GM19239 (cell line): ENCODE results near the gene SINHCAF.
"Not testable (repeated sequence)": the region's sequence is repeated elsewhere in the genome, so short reads cannot be mapped to it uniquely, and the experiment has no call there.

Experiments used
- DNase-seq: peaks from one replicate; pipeline ENCODE4 v3.0.0; 2011; ENCODE audit warnings: low spot score; ENCODE audit not compliant: insufficient read length
- FAIRE-seq: peaks from 2 replicates; lab custom pipeline; 2011; peaks lifted over from hg19 to GRCh38; lab: Jason Lieb, UNC

The SINHCAF gene

DNA sequence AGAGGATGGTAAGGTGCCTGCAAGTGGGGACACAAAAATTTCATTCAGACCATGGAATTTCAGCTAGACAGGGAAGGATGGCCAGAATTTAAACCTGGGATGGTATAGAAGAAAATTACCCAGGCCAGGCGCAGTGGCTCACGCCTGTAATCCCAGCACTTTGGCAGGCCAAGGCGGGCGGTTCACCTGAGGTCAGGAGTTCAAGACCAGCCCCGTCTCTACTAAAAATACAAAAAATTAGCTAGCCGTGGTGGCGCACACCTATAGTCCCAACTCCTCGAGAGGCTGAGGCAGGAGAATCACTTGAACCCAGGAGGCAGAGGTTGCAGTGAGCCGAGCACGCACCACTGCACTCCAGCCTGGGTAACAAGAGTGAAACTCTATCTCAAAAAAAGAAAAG lies 87.6 kb downstream of the SINHCAF start:
- DNase-seq, FAIRE-seq: not testable (repeated sequence)

DNA sequence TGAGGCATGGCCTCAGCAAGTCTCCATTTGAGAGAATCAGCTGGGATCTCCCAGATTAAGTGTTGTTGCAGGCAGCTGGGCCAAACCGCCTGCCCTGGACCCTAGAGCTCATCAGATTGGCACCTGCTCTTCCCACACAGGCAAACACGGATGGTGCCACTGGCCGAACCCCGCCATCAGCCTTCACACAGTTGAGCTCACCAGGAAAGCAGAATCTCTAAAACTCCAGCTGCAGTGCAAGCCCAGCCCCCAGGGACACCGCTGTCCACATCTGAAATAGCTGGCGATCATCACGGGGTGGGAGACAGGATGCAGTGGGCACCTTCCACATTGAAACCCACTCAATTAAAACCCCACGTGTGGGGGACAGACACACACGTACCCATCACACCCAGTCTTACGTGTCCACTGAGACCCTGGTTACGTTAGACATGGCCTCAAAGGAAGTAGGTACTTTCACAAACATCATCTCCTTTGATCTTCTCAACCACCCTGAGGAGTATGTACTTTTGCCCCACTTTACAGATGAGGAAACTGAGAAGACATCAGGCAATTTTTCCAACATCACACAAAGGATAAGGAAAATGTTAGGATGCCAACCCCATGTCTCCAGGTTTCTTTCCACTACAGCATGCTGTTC lies 88.8 kb downstream of the SINHCAF start:
- no peak for FAIRE-seq
- no peak for DNase-seq

DNA sequence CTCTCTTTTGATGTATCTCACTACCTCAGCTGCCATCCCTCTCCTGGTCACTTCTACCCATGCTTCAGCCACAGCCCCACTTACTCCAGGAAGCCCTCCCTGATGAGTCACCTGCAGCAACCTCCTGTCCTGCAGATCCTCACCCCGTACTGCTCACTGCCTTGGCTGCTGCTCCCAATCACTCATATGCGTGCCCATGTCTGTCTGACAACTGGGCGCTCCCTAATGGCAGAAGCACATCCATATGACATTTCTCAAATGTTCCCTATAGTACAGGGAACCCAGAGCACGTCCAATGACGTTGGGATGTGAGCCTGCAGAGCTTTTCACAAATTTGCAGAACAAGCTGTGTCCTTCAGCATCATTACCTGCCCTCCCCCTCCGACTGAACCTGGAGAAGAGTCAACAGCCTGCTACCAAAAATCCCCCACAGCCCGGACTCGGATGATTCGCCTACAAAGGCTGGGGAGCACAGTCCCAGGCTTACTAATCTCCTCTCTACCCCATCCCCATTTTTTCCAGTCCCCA lies 90.0 kb downstream of the SINHCAF start:
- DNase-seq (no peak), FAIRE-seq (no peak)

DNA sequence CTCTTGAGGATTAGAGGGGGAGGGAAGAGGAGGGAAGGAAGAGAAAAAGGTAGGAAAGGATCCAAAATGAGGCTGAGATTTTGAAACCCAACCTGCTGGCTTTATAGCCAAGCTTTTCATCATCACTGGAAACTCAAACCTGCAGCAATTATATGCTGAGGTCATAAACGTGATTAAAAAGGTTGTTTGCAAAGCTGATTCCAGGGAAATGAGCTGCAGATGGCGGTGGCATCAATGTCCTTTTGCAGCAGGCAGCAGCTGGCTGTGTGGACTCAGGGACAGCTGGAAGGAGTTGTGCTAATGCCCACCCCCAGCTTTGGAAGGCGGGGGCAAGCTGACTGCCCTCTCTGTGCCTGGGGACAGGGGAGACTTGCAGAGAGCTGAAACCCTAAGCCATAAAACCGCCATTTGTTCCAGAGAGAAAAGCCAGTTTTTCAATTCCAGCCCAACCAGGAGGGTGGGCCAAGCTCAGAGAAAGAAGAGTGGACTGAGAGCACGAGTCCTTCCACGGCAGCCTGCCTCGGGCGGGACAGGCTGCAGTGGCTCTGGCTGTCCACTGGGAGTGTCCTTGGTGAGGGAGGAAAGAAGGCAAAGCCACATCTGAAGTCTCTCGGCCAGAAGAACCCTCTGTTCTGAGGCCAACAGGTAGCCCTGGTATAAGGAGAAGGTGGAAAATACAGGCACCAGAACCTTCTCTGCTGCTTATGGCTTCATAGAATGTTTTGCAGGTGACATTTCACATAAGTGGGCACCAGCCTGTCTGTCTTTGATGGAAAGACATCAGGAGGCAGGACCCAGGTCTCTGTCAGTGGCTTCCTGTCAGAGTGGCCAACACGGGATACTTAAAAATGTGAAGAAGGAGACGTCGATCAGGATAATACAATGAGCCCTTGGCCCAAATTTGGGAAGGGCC lies 90.7 kb downstream of the SINHCAF start:
- no peak for DNase-seq
- no peak for FAIRE-seq

DNA sequence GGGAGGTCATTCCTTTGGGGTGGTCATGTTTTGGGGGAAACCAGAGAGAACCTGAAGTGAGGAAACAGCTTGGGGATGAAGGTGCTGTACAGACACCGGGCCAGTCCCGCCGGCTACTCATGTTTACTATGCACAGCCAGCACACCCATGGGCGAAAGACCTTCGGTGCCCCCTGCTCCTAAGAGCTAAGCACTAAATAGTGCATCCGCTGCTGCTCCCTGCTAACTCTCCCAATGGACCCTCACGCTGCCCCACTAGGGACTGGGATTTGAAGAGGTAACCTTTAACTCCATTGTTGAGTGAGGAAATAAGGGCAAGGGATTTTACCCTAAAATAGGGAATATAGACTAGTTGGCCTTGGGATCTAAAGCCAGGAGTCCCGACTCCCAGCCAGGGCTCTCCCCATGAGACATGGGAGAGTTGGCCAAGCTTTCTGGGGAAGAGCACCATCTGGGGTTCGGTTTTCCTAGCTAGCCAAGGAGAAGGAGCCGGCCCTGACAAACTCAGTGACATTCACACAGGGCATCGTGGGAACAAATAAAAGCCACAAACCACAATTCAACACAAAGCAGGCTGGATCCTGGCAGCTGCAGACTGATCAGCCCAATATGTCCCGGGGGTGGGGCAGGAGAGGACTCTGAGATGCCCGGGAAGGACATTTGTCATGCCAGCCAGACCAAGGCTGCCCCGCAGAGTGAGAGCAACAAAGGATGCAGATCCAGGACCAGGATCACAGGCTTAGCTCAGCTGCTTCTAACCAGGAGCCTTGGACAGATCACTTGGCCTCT lies 91.7 kb downstream of the SINHCAF start:
- DNase-seq: no peak

DNA sequence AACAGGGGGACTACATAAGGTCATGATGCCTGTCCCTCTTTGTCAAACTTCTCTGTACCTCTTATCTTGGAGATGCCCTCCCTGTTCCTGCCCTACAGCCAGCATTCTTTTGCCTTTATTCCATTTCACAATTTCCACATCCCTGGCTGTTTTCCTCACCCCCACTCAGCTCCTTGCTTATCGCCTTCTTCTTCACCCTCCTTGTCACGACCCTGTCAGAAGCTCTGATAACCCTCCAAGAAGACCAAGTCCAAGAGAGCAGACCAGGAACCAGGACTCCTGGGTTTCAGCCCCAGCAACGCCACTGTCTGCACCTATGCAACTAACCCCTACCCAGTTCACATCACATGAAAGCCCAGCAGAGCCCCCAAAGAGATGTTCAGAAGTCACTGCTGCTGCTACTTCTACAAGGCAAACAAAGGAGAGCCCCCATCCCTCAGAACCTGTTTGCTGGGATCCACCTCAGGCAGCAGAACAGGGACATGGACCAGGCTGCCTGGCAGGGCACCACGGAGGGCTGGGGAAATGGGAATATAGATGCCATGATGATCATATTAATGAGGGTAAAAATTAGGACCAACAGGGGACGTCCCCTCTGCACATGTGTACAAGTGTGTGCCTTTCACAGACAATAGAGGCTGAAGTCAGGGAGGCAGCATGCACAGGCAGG lies 92.8 kb downstream of the SINHCAF start:
- FAIRE-seq (no peak), DNase-seq (no peak)

More for the DNA sequence above, 91.7 kb downstream of the SINHCAF start:
- FAIRE-seq: no peak

DNA sequence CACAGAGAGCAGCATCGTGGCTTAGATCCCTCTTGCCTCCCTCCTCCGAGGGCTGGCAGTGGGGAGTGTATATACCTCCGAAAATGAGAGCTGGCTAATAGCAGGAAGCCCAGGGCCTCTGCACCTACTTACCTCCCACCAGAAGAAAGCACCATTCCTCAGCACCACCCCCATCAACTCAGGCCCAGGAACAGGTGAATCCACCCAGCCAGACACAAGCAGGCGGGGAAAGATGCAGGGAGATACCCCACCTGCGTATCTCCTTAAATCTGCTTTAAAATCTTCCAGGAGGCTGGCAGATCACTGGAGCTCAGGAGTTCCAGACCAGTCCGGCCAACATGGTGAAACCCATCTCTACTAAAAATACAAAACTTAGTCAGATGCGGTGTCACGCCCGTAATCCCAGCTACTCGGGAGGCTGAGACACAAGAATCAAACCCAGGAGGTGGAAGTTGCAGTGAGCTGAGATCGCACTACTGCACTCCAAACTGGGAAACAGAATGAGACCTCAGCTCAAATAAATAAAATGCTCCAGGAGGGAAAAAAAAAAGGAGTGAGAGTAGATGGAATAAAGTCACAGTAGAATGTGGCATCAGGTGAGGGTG lies 93.5 kb downstream of the SINHCAF start:
- FAIRE-seq: no peak
- DNase-seq: no peak

DNA sequence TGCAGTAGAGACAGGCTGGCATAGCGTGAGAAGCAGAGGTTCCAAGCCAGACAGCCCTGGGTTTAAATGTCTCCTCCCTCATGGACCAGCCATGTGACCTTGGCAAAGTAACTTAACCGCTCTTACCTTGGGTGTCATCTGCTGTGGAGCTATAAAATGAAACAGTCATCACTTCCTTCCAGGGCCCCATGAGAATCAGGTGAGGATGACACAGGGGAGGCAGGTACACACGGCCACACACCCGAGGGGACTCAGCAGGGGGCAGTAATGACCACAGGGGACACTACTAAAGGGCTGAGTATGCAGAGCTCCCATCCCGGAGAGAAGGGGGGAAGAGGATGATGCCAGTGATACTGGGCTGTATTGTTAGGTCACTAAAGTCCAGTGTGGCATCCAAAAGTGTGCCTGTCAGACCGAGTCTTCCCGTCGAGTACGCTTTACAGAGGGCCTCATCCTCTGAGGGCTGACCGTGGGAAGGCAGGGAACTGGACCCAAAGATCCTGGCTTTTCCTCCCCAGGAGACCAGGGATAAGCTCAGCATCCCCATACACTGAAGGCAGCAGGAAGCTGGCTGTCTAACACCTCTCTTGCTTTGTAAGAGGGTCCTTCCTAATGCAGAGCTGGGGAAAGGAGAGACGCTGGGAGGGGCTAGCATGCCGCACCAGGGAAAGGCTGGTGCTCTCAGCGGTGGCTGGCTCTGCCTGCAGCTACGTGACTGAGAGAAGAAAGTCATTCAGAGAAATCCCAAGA lies 94.2 kb downstream of the SINHCAF start:
- FAIRE-seq: no peak
- no peak for DNase-seq
